B cell (primary cell): ENCODE results near the gene HOXA3. TPM values are rescaled to one million over a fixed set of nuclear protein-coding genes. Genes with fewer than 3 reads are reported as not detected.

ENCODE experiments used
- ATAC-seq: fragments of 200-7000 bp; cut with Tn5 transposase; one replicate; pipeline ENCODE4 v1.10.0; 2021; ENCODE audit warnings: low read depth, mild to moderate bottlenecking, moderate number of reproducible peaks, moderate library complexity
- CTCF ChIA-PET: fragments of 350-600 bp; sonication (Branson Sonifier 250); formaldehyde crosslinking; loops from one replicate; lab custom pipeline; 2021; ENCODE audit warnings: antibody characterized with exemption, inconsistent platforms; lab: Charles Lee
- POLR2A ChIA-PET: fragments of 350-600 bp; sonication (Branson Sonifier 250); formaldehyde crosslinking; loops from one replicate; lab custom pipeline; 2021; ENCODE audit warnings: antibody characterized with exemption; lab: Charles Lee
- DNase-seq: peaks from one replicate; pipeline ENCODE4 v3.0.0; 2013
- H2AFZ ChIP-seq: 2 replicates; pipeline ENCODE4 v1.6.1; 2012; ENCODE audit warnings: mild to moderate bottlenecking, low read depth, low read length; ENCODE audit not compliant: insufficient read depth, poor library complexity, severe bottlenecking
- H3K27ac ChIP-seq, 2 donors: 1 replicate in 1 of 2; 2 replicates in 1 of 2; pipeline ENCODE4 v1.5.1; 2012 to 2013; ENCODE audit warnings: low read length in 2 of 2, mild to moderate bottlenecking in 2 of 2, moderate library complexity in 1 of 2
- H3K27me3 ChIP-seq, 4 experiments: fragments of 200-600 bp in 1 of 4; sonication (generic) in 1 of 4; replicated peaks in 1 of 4; 1 replicate in 2 of 4; 2 replicates in 2 of 4; pipeline versions ENCODE4 v1.6.1 to v1.7.0; 2013 to 2016; ENCODE audit warnings: low read length in 3 of 4, mild to moderate bottlenecking in 2 of 4, mixed read lengths in 1 of 4, moderate library complexity in 1 of 4; ENCODE audit not compliant: insufficient read depth in 4 of 4, control insufficient read depth in 3 of 4; ENCODE audit errors: control extremely low read depth in 1 of 4
- H3K36me3 ChIP-seq, 2 experiments: replicated peaks in 1 of 2; 1 replicate in 1 of 2; 2 replicates in 1 of 2; pipeline versions ENCODE4 v1.6.1 to v1.7.1; 2013; ENCODE audit warnings: low read length in 1 of 2; ENCODE audit not compliant: insufficient read depth in 2 of 2, control insufficient read depth in 1 of 2; ENCODE audit errors: control extremely low read depth in 1 of 2, extremely low read depth in 1 of 2
- H3K4me1 ChIP-seq, 2 donors: fragments of 200-600 bp in 1 of 2; sonication (generic) in 1 of 2; 1 replicate in 1 of 2; 2 replicates in 1 of 2; pipeline versions ENCODE4 v1.5.1 to v1.6.1; 2013 to 2017; ENCODE audit warnings: low read length in 2 of 2; ENCODE audit not compliant: control insufficient read depth in 2 of 2, insufficient read depth in 2 of 2
- H3K4me2 ChIP-seq: replicated peaks from 2 replicates; pipeline ENCODE3; 2012; ENCODE audit warnings: mild to moderate bottlenecking, low read depth, low read length; ENCODE audit not compliant: poor library complexity, severe bottlenecking
- H3K4me3 ChIP-seq, 5 experiments: fragments of 200-600 bp in 1 of 5; sonication (generic) in 1 of 5; 1 replicate in 3 of 5; 2 replicates in 2 of 5; pipeline versions ENCODE4 v1.5.1 to v1.7.0; 2011 to 2016; ENCODE audit warnings: low read length in 4 of 5, mild to moderate bottlenecking in 4 of 5, low read depth in 2 of 5, control low read depth in 1 of 5, moderate library complexity in 1 of 5; ENCODE audit not compliant: insufficient read depth in 1 of 5; ENCODE audit errors: control extremely low read depth in 1 of 5, extremely low read depth in 1 of 5
- H3K79me2 ChIP-seq: fragments of 200-600 bp; sonication (generic); one replicate; pipeline ENCODE4 v1.6.0; 2016; ENCODE audit warnings: low read length; ENCODE audit not compliant: control insufficient read depth, insufficient read depth
- H3K9ac ChIP-seq: fragments of 200-600 bp; sonication (generic); 2 replicates; pipeline ENCODE4 v1.6.1; 2017; ENCODE audit warnings: mild to moderate bottlenecking, low read length, moderate library complexity
- H3K9me3 ChIP-seq, 3 donors: one replicate each; pipeline versions ENCODE4 v1.6.1 to v1.7.1; 2013; ENCODE audit warnings: low read length in 2 of 3; ENCODE audit not compliant: control insufficient read depth in 2 of 3, insufficient read depth in 1 of 3; ENCODE audit errors: control extremely low read depth in 1 of 3
- H4K20me1 ChIP-seq: 2 replicates; pipeline ENCODE4 v1.6.0; 2012; ENCODE audit warnings: mild to moderate bottlenecking, low read length; ENCODE audit not compliant: insufficient read depth, control insufficient read depth, poor library complexity, severe bottlenecking
- H3K27ac Mint-ChIP-seq: one replicate; pipeline ENCODE4 v1.8.0; 2021; ENCODE audit warnings: mixed read lengths
- H3K27me3 Mint-ChIP-seq: one replicate; pipeline ENCODE4 v1.8.0; 2021; ENCODE audit warnings: mixed read lengths
- H3K4me1 Mint-ChIP-seq: one replicate; pipeline ENCODE4 v1.8.0; 2021; ENCODE audit warnings: mixed read lengths
- H3K4me3 Mint-ChIP-seq: one replicate; pipeline ENCODE4 v1.8.0; 2021; ENCODE audit warnings: mixed read lengths
- H3K9me3 Mint-ChIP-seq: one replicate; pipeline ENCODE4 v1.8.0; 2022; ENCODE audit warnings: mixed read lengths; ENCODE audit not compliant: insufficient read depth
- EZH2 ChIP-seq: IDR thresholded peaks from 2 replicates; pipeline ENCODE4 v1.6.1; 2012; ENCODE audit warnings: borderline replicate concordance, low read depth, mild to moderate bottlenecking, moderate library complexity, low read length; ENCODE audit not compliant: insufficient read depth, poor library complexity, severe bottlenecking
- WGBS: methylation state at CpG from one replicate; pipeline ENCODE4 v1.1.5; 2013; ENCODE audit warnings: missing lambda C conversion rate; ENCODE audit not compliant: insufficient coverage; 5-methylcytosine and 5-hydroxymethylcytosine counted together
- intact Hi-C: fragments of 100-400 bp; cut with micrococcal nuclease; formaldehyde crosslinking; loops from one replicate; pipeline ENCODE4 v1.10.0; 2022
- polyA plus RNA-seq: library from polyadenylated mRNA; depleted of rRNA; stranded (reverse); fragments of >200 nt; gene quantifications from 2 replicates; pipeline ENCODE4 v1.2.3, GENCODE V29; 2012
- total RNA-seq, 2 donors: library from RNA; stranded (reverse); fragments of 120-200 nt in 1 of 2; gene quantifications; 1 replicate in 1 of 2; 2 replicates in 1 of 2; pipeline versions ENCODE4 v1.2.3 to v1.2.4, GENCODE V29; 2013 to 2022
- TF ChIP-seq, protein P1 (sequence below): fragments of 200-600 bp; IDR thresholded peaks from one replicate; pipeline ENCODE4 v1.8.0; 2022; ENCODE audit warnings: antibody characterized with exemption, mild to moderate bottlenecking

Gene HOXA3
- total and polyA plus RNA-seq, 2 donors (not counting 1 experiment from before 2014, with no cell fraction given), result 0.07 TPM; not detected in 1

DNA sequence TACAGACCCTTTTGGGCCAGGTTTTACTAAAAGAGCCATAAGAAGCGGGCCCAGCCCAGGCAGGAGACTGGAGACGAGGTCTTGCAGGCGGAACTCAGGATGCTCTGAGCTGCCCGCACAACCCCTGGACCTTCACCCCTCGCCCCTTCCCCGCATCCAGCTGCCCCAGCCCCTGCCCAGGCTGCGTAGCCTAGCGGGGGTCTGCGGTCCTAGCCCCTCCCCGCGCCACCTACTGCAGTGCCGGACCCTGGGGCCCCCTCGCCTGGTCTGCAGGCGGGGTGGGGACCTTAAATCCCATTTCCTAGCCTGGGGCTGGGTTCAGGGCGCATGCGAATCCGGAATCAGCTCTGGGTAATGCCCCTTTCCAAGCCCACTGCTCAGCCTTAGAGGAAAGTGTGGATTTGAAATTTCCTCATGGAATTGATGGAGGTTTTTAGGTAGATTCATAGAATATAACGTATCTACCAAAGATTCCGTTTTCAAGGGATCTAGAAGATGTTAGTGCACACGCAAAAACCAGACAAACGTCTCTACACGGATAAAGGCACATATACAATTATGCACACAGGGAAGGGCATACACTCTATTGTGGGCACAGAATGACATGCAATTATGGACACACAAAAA is 546 bp upstream of the HOXA3 start:
- no peak for TF ChIP-seq EZH2
- TF ChIP-seq, protein P1, sequence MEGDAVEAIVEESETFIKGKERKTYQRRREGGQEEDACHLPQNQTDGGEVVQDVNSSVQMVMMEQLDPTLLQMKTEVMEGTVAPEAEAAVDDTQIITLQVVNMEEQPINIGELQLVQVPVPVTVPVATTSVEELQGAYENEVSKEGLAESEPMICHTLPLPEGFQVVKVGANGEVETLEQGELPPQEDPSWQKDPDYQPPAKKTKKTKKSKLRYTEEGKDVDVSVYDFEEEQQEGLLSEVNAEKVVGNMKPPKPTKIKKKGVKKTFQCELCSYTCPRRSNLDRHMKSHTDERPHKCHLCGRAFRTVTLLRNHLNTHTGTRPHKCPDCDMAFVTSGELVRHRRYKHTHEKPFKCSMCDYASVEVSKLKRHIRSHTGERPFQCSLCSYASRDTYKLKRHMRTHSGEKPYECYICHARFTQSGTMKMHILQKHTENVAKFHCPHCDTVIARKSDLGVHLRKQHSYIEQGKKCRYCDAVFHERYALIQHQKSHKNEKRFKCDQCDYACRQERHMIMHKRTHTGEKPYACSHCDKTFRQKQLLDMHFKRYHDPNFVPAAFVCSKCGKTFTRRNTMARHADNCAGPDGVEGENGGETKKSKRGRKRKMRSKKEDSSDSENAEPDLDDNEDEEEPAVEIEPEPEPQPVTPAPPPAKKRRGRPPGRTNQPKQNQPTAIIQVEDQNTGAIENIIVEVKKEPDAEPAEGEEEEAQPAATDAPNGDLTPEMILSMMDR, result no peak
- Histone ChIP-seq H3K9ac (no peak overlapping the region), H3K79me2 (no peaks in the 10 kb centered on the region), H3K27ac (no peak overlapping the region), H3K27me3 (peaks cover 1 to 98% (median 89%) of the 10 kb centered on the region in 4 experiments), H3K4me3 (no peak overlapping the region), H4K20me1 (peaks cover 10% of the 10 kb centered on the region), H2AFZ (no peak overlapping the region), H3K4me2 (peak overlapping the region; percentile 79), H3K36me3 (no peaks in the 10 kb centered on the region), H3K9me3 (peaks cover 0 to 89% (median 18%) of the 10 kb centered on the region in 3 donors), H3K4me1 (peaks cover 64 to 77% of the 10 kb centered on the region in 2 donors)
- ChIA-PET POLR2A (no interaction called here), CTCF (interaction anchor here (0.8 to 6.9 kb wide), 5 partner anchors 9 to 1298 kb away, joined by 3 to 52 read pairs (median 3); no protein-coding TSS in a partner anchor)
- H3K27me3 Mint-ChIP-seq, result peaks cover 71% of the 10 kb centered on the region
- 18% methylated on average over 12 of the region's 22 CpGs for WGBS
- H3K4me1 Mint-ChIP-seq, result peaks cover 44% of the 10 kb centered on the region
- intact Hi-C loops, result loop anchor here (5.0 kb wide), 1 partner anchor 34 kb away; the partner anchor contains the start of gene HOXA11
- DNase-seq (no peak), ATAC-seq (no peak)
- H3K27ac Mint-ChIP-seq, result no peak overlapping the region
- H3K4me3 Mint-ChIP-seq, result no peak overlapping the region
- no peaks in the 10 kb centered on the region for H3K9me3 Mint-ChIP-seq
